Stimulated activated CD4-positive, alpha-beta T cell treated with anti-CD3 and anti-CD28 coated beads, Interleukin-15, amount 100 ng/mL, for 1 hour (primary cell): ENCODE data around the gene TAF1.
A peak's percentile ranks its signal among the peaks of the same experiment; 100 is the strongest.
"Not testable (repeated sequence)": the region's sequence is repeated elsewhere in the genome, so short reads cannot be mapped to it uniquely, and the experiment has no call there.

Experiments
- DNase-seq, 2 donors: peaks; one replicate each; pipeline ENCODE4 v3.0.0-alpha.2; 2020; ENCODE audit warnings: low read depth in 1 of 2, low spot score in 1 of 2

TAF1 gene

GRCh38 chrX:71420686-71421085, 54.5 kb downstream of the TAF1 start:
- no peak for DNase-seq

GRCh38 chrX:71432733-71433132, 66.6 kb downstream of the TAF1 start:
- DNase-seq, result no peak

GRCh38 chrX:71438750-71439149, 72.6 kb downstream of the TAF1 start:
- DNase-seq, result no peak

- DNase-seq, result no peak
These were observed 73.3 kb downstream of the TAF1 start for GRCh38 chrX:71439420-71439819.

GRCh38 chrX:71439896-71440295, 73.7 kb downstream of the TAF1 start:
- no peak for DNase-seq

- DNase-seq, result no peak
These were observed 74.2 kb downstream of the TAF1 start for GRCh38 chrX:71440401-71440800.

- not testable (repeated sequence) for DNase-seq
These were observed 75.7 kb downstream of the TAF1 start for GRCh38 chrX:71441809-71442208.

GRCh38 chrX:71450433-71451106, 84.4 kb downstream of the TAF1 start:
- DNase-seq, result no peak

- not testable (repeated sequence) for DNase-seq
These were observed 85.4 kb downstream of the TAF1 start for GRCh38 chrX:71451518-71451917.

GRCh38 chrX:71453056-71453455, 86.9 kb downstream of the TAF1 start:
- DNase-seq, result no peak

- no peak for DNase-seq
These were observed 88.1 kb downstream of the TAF1 start for GRCh38 chrX:71454222-71454621.

GRCh38 chrX:71458866-71459265, 92.7 kb downstream of the TAF1 start:
- no peak for DNase-seq

GRCh38 chrX:71464968-71465367, 98.8 kb downstream of the TAF1 start:
- DNase-seq, result no peak

GRCh38 chrX:71466979-71467523, 100.9 kb downstream of the TAF1 start:
- no peak for DNase-seq

GRCh38 chrX:71475785-71476540, 109.8 kb downstream of the TAF1 start:
- no peak for DNase-seq

- no peak for DNase-seq
These were observed 116.2 kb downstream of the TAF1 start for GRCh38 chrX:71482228-71482958.

- no peak for DNase-seq
These were observed 121.7 kb downstream of the TAF1 start for GRCh38 chrX:71487814-71488213.

- no peak for DNase-seq
These were observed 123.4 kb downstream of the TAF1 start for GRCh38 chrX:71489540-71489939.

- peak; percentile 4 to 19 for DNase-seq
These were observed 126.3 kb downstream of the TAF1 start for GRCh38 chrX:71492231-71493065.

GRCh38 chrX:71493111-71493613, 127.0 kb downstream of the TAF1 start:
- DNase-seq, result no peak

- not testable (repeated sequence) for DNase-seq
These were observed 129.8 kb downstream of the TAF1 start for GRCh38 chrX:71495979-71496378.
